HepG2 (cell line): ENCODE results near the gene FAM83E. TPM values are rescaled to one million over a fixed set of nuclear protein-coding genes. Genes with fewer than 3 reads are reported as not detected.

Experiments used
- ATF2 ChIP-seq: sonication (generic); formaldehyde crosslinking; IDR thresholded peaks from 2 replicates; pipeline ENCODE4 v1.4.0; 2020; ENCODE audit warnings: missing genetic modification reagents
- CHD4 ChIP-seq: fragments of 200-600 bp; sonication (generic); IDR thresholded peaks from 2 replicates; pipeline ENCODE4 v1.7.0; 2017; ENCODE audit warnings: mild to moderate bottlenecking, low read length, borderline replicate concordance
- ELF1 ChIP-seq: sonication (generic); formaldehyde crosslinking; IDR thresholded peaks from 2 replicates; pipeline ENCODE4 v1.4.0; 2020; ENCODE audit warnings: missing genetic modification reagents
- ETV6 ChIP-seq: sonication (generic); formaldehyde crosslinking; conservative IDR thresholded peaks from 2 replicates; pipeline ENCODE4 v1.4.0; 2020; ENCODE audit warnings: missing genetic modification reagents
- KDM1A ChIP-seq: IDR thresholded peaks from 2 replicates; pipeline ENCODE4 v1.6.1; 2016; ENCODE audit warnings: missing compliant biosample characterization
- KLF12 ChIP-seq: sonication (generic); formaldehyde crosslinking; IDR thresholded peaks from 2 replicates; pipeline ENCODE4 v1.4.0; 2020; ENCODE audit warnings: missing genetic modification reagents, borderline replicate concordance
- KLF16 ChIP-seq, 2 experiments: sonication (generic) in 1 of 2; formaldehyde crosslinking in 1 of 2; IDR thresholded peaks; 2 replicates each; pipeline versions ENCODE4 v1.6.1 to v1.8.0; 2016 to 2023; ENCODE audit warnings: missing genetic modification reagents in 2 of 2, missing compliant biosample characterization in 1 of 2
- MYPOP ChIP-seq: sonication (generic); formaldehyde crosslinking; IDR thresholded peaks from 2 replicates; pipeline ENCODE4 v1.8.1; 2023; ENCODE audit warnings: mild to moderate bottlenecking, moderate library complexity, missing genetic modification reagents
- NONO ChIP-seq, 2 experiments: fragments of 450-650 bp in 1 of 2; sonication (generic) in 1 of 2; formaldehyde crosslinking in 1 of 2; IDR thresholded peaks in 1 of 2; conservative IDR thresholded peaks in 1 of 2; 2 replicates each; pipeline versions ENCODE4 v1.6.1 to v1.8.0; 2017 to 2022; ENCODE audit warnings: mild to moderate bottlenecking in 1 of 2, missing genetic modification reagents in 1 of 2, moderate library complexity in 1 of 2
- PITX1 ChIP-seq: sonication (generic); formaldehyde crosslinking; IDR thresholded peaks from 2 replicates; pipeline ENCODE4 v1.5.1; 2020; ENCODE audit warnings: mild to moderate bottlenecking, missing genetic modification reagents
- RCOR2 ChIP-seq: IDR thresholded peaks from 2 replicates; pipeline ENCODE4 v1.6.1; 2016; ENCODE audit warnings: missing biosample characterization, missing genetic modification reagents
- RNF2 ChIP-seq: fragments of 450-650 bp; conservative IDR thresholded peaks from 2 replicates; pipeline ENCODE4 v1.6.1; 2016; ENCODE audit warnings: low read depth
- SNAPC2 ChIP-seq: sonication (generic); formaldehyde crosslinking; IDR thresholded peaks from 2 replicates; pipeline ENCODE4 v1.8.1; 2022; ENCODE audit warnings: mild to moderate bottlenecking, missing genetic modification reagents
- SOX5 ChIP-seq: IDR thresholded peaks from 2 replicates; pipeline ENCODE4 v1.6.1; 2016; ENCODE audit warnings: borderline replicate concordance
- SP4 ChIP-seq: sonication (generic); formaldehyde crosslinking; IDR thresholded peaks from 2 replicates; pipeline ENCODE4 v1.8.1; 2023; ENCODE audit warnings: mild to moderate bottlenecking, missing genetic modification reagents
- STAG1 ChIP-seq: sonication (generic); formaldehyde crosslinking; IDR thresholded peaks from 2 replicates; pipeline ENCODE4 v1.4.0; 2020; ENCODE audit warnings: missing genetic modification reagents
- ZBTB38 ChIP-seq: sonication (generic); formaldehyde crosslinking; IDR thresholded peaks from 2 replicates; pipeline ENCODE4 v1.5.1; 2020; ENCODE audit warnings: mild to moderate bottlenecking, missing genetic modification reagents
- ZFP90 ChIP-seq: sonication (generic); formaldehyde crosslinking; IDR thresholded peaks from 2 replicates; pipeline ENCODE4 v1.8.0; 2022; ENCODE audit warnings: missing genetic modification reagents, mild to moderate bottlenecking, inconsistent platforms, borderline replicate concordance
- ZGPAT ChIP-seq: IDR thresholded peaks from 2 replicates; pipeline ENCODE4 v1.6.1; 2016; ENCODE audit warnings: mild to moderate bottlenecking
- ZNF263 ChIP-seq: sonication (generic); formaldehyde crosslinking; IDR thresholded peaks from 2 replicates; pipeline ENCODE4 v1.4.0; 2020; ENCODE audit warnings: missing genetic modification reagents
- ZNF335 ChIP-seq: sonication (generic); formaldehyde crosslinking; IDR thresholded peaks from 2 replicates; pipeline ENCODE4 v1.4.0; 2020; ENCODE audit warnings: missing genetic modification reagents
- ZNF614 ChIP-seq: IDR thresholded peaks from 2 replicates; pipeline ENCODE4 v1.6.1; 2018; ENCODE audit warnings: missing biosample characterization, missing genetic modification reagents, inconsistent platforms, borderline replicate concordance
- polyA plus RNA-seq, 8 experiments: library from polyadenylated mRNA; depleted of rRNA in 3 of 8; stranded (reverse) in 7 of 8; unstranded in 1 of 8; fragments of >200 nt; fragmentation: Illumina TruSeq in 4 of 8; extraction: Trizol in 4 of 8; gene quantifications; 2 replicates each; pipeline versions ENCODE4 v1.2.1 to v1.2.3, GENCODE V29; 2011 to 2016; ENCODE audit warnings: low read depth in 4 of 8, missing spikeins in 1 of 8, mixed read lengths in 1 of 8; ENCODE audit not compliant: insufficient read depth in 1 of 8
- total RNA-seq, 5 experiments: library from RNA; depleted of rRNA; stranded (reverse); fragments of >200 nt; fragmentation: Illumina TruSeq; extraction: Trizol; gene quantifications; 2 replicates each; pipeline ENCODE4 v1.2.3, GENCODE V29; 2016; ENCODE audit warnings: low read depth in 1 of 5
- TF ChIP-seq, protein P1 (sequence below): IDR thresholded peaks from 2 replicates; pipeline ENCODE4 v1.6.1; 2016
- TF ChIP-seq, protein P2 (sequence below): IDR thresholded peaks from 2 replicates; pipeline ENCODE4 v1.6.1; 2016; ENCODE audit warnings: missing compliant biosample characterization, missing genetic modification reagents, borderline replicate concordance

The FAM83E gene
- total and polyA plus RNA-seq, 2 of the 13 experiments (the other 11 are each of a cell fraction or from before 2014, with no cell fraction given): 0.18 to 0.60 TPM

GRCh38 chr19:48588670-48589401 lies 26.0 kb downstream of the FAM83E start (continued):
- TF ChIP-seq, protein P1, sequence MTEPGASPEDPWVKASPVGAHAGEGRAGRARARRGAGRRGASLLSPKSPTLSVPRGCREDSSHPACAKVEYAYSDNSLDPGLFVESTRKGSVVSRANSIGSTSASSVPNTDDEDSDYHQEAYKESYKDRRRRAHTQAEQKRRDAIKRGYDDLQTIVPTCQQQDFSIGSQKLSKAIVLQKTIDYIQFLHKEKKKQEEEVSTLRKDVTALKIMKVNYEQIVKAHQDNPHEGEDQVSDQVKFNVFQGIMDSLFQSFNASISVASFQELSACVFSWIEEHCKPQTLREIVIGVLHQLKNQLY (CRISPR knock-in tag): no peak
- TF ChIP-seq ZNF335 (CRISPR knock-in tag) (0 out of 2 replicates have a peak, but pooled peaks have one; percentile 15), MYPOP (CRISPR knock-in tag) (0 out of 2 replicates have a peak, but pooled peaks have one; percentile 32), NONO (IDR thresholded peaks at IDR 0.05) (no peak), NONO (CRISPR knock-in tag; conservative IDR thresholded peaks at IDR 0.05) (0 out of 2 replicates have a peak, but pooled peaks have one; percentile 32), PITX1 (CRISPR knock-in tag) (peak; percentile 58; the same call in 1 of the 2 replicates), ZFP90 (0 out of 2 replicates have a peak, but pooled peaks have one; percentile 52), CHD4 (peak; percentile 95; the same call in 1 of the 2 replicates), ELF1 (0 out of 2 replicates have a peak, but pooled peaks have one; percentile 11), ZGPAT (CRISPR knock-in tag) (peak; percentile 56; the same call in 1 of the 2 replicates), KLF16 (CRISPR knock-in tag; IDR thresholded peaks at IDR 0.05) (0 out of 4 replicates have a peak, but pooled peaks of 1 of the 2 experiments have one; percentile 24), ZNF263 (CRISPR knock-in tag) (peak; percentile 90), SOX5 (peak; percentile 11; the same call in 1 of the 2 replicates), ETV6 (CRISPR knock-in tag) (no peak), SP4 (peak; percentile 76), RNF2 (no peak), RCOR2 (CRISPR knock-in tag) (peak; percentile 74), ZNF614 (CRISPR knock-in tag) (0 out of 2 replicates have a peak, but pooled peaks have one; percentile 37), KDM1A (CRISPR knock-in tag) (peak; percentile 86), STAG1 (peak; percentile 70), ATF2 (CRISPR knock-in tag) (0 out of 2 replicates have a peak, but pooled peaks have one; percentile 31), ZBTB38 (CRISPR knock-in tag) (0 out of 2 replicates have a peak, but pooled peaks have one; percentile 19), SNAPC2 (CRISPR knock-in tag) (no peak), KLF12 (CRISPR knock-in tag) (0 out of 2 replicates have a peak, but pooled peaks have one; percentile 37)
- TF ChIP-seq, protein P2, sequence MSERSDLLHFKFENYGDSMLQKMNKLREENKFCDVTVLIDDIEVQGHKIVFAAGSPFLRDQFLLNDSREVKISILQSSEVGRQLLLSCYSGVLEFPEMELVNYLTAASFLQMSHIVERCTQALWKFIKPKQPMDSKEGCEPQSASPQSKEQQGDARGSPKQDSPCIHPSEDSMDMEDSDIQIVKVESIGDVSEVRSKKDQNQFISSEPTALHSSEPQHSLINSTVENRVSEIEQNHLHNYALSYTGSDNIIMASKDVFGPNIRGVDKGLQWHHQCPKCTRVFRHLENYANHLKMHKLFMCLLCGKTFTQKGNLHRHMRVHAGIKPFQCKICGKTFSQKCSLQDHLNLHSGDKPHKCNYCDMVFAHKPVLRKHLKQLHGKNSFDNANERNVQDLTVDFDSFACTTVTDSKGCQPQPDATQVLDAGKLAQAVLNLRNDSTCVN: 0 out of 2 replicates have a peak, but pooled peaks have one; percentile 21
